Testis (tissue), 3 donors: ENCODE measurements around the gene FBN2. TPM values are rescaled to one million over a fixed set of nuclear protein-coding genes. Genes with fewer than 3 reads are reported as not detected.

Experiments
- DNase-seq: peaks from one replicate; pipeline ENCODE4 v3.0.0-alpha.2; 2019
- H3K27ac ChIP-seq, 2 donors: fragments of 200-600 bp; sonication (generic); one replicate each; pipeline ENCODE4 v1.5.1; 2019
- H3K27me3 ChIP-seq: fragments of 200-600 bp; sonication (generic); one replicate; pipeline ENCODE4 v1.5.1; 2019
- H3K36me3 ChIP-seq: fragments of 200-600 bp; sonication (generic); one replicate; pipeline ENCODE4 v1.5.1; 2017; ENCODE audit warnings: low read depth; ENCODE audit errors: missing control alignments
- H3K4me1 ChIP-seq: fragments of 200-600 bp; sonication (generic); one replicate; pipeline ENCODE4 v1.5.1; 2019
- H3K4me3 ChIP-seq, 2 donors: fragments of 200-600 bp; sonication (generic); one replicate each; pipeline ENCODE4 v1.5.1; 2017 to 2019
- H3K9me3 ChIP-seq: fragments of 200-600 bp; sonication (generic); one replicate; pipeline ENCODE4 v1.5.1; 2017
- POLR2A ChIP-seq: fragments of 450-650 bp; IDR thresholded peaks from one replicate; pipeline ENCODE4 v1.6.1; 2017; ENCODE audit warnings: antibody characterized with exemption, mild to moderate bottlenecking, moderate library complexity
- WGBS, 2 donors: methylation state at CpG; one replicate each; pipeline ENCODE4 v1.1.5; 2018; 5-methylcytosine and 5-hydroxymethylcytosine counted together
- intact Hi-C: fragments of 100-400 bp; cut with DNase I; formaldehyde crosslinking; loops from one replicate; pipeline ENCODE4 v1.15.1; 2023; ENCODE audit warnings: low total_unique reads
- polyA plus RNA-seq: library from polyadenylated mRNA; stranded (reverse); fragments of 350-450 nt; fragmentation: Illumina TruSeq; extraction: RNeasy Lipid Tissue Mini Kit (QIAGEN cat#74804); gene quantifications from one replicate; pipeline ENCODE4 v1.2.3, GENCODE V29; 2014; ENCODE audit warnings: low read depth, low replicate concordance; ENCODE audit not compliant: insufficient read depth
- total RNA-seq, 2 donors: library from RNA; depleted of rRNA; stranded (reverse); fragments of >200 nt; gene quantifications; one replicate each; pipeline ENCODE4 v1.2.3, GENCODE V29; 2016
- TF ChIP-seq, protein P1 (sequence below), 3 experiments: fragments of 450-650 bp in 2 of 3; fragments of 200-600 bp in 1 of 3; sonication (generic) in 1 of 3; IDR thresholded peaks; one replicate each; pipeline ENCODE4 v1.5.1; 2016 to 2019; ENCODE audit warnings: antibody characterized with exemption in 3 of 3, mild to moderate bottlenecking in 2 of 3, moderate library complexity in 1 of 3

FBN2 gene
- total and polyA plus RNA-seq, 3 donors from 2014 or later = 13.8 to 22.4 (median 17.5) TPM

DNA sequence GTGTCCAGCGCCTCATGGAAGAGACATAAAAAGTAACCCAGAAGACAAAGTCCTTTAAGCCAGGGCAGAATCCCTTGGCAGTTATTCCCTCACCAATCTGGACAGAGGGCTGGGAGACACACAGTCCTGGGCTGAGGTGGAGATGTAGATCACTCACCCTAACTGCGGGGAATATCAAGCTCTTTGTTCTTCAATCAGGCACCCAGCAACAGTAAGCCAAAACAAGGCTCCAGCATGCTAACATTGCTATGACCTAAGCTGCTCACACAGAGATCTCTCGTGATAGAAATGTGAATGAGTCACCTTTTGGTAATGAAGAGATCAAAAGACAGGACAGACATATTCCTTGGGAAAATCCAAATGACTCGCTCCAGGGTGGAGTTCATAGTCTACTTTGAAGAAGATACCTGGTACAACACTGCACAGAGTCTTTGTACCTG, 101.3 kb downstream of the FBN2 start:
- DNase-seq = no peak

DNA sequence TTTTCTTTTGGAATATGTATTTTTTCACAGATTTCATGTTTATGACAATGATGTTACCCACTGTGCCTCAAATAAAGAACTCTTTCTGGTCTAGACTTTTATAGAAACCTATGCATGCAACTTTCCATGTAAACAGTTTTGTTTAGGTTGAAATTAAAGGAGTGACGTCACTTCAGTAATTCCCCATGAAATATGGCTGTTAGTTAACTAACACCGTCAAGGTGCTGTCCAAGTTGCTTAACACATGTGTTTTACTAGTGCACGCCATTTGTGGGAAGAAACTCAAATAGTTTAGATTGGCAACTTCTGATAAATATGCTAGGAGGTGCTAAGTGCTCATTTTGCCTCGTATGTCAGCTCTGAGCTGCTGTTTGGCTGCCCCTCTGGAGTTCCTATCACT, 102.2 kb downstream of the FBN2 start:
- intact Hi-C loops = no loop called here

More for the DNA sequence above, 101.3 kb downstream of the FBN2 start:
- Histone ChIP-seq H3K4me1 (no peaks in the 10 kb centered on the region), H3K9me3 (no peaks in the 10 kb centered on the region), H3K36me3 (no peaks in the 10 kb centered on the region), H3K4me3 (no peak overlapping the region), H3K27ac (no peak overlapping the region), H3K27me3 (no peaks in the 10 kb centered on the region)
- intact Hi-C loops = no loop called here
- whole genome bisulfite sequencing, 2 donors = 95 to 97% methylated on average over 4 of the region's 4 CpGs
- TF ChIP-seq, protein P1, sequence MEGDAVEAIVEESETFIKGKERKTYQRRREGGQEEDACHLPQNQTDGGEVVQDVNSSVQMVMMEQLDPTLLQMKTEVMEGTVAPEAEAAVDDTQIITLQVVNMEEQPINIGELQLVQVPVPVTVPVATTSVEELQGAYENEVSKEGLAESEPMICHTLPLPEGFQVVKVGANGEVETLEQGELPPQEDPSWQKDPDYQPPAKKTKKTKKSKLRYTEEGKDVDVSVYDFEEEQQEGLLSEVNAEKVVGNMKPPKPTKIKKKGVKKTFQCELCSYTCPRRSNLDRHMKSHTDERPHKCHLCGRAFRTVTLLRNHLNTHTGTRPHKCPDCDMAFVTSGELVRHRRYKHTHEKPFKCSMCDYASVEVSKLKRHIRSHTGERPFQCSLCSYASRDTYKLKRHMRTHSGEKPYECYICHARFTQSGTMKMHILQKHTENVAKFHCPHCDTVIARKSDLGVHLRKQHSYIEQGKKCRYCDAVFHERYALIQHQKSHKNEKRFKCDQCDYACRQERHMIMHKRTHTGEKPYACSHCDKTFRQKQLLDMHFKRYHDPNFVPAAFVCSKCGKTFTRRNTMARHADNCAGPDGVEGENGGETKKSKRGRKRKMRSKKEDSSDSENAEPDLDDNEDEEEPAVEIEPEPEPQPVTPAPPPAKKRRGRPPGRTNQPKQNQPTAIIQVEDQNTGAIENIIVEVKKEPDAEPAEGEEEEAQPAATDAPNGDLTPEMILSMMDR (IDR thresholded peaks at IDR 0.05) = no peak
- no peak for TF ChIP-seq POLR2A

DNA sequence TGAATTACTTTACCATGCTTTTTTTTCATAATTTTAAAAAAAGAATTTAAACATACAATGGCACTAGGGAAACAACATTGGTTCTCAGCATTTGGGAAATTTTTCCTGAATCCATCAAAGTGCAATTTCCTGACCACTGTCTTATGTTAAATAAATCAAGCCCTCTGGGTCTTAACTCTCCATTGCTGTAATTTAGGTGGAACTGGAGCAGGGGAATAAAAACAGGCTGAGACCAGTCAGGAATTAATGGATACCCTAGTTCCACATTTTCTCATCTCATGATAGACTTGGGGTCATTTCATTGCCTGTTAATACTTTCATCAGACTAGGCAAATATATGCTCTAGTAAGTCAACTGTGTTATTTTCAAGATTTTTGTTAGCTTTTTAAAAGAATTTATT, 103.1 kb downstream of the FBN2 start:
- no peak overlapping the region for H3K4me3 ChIP-seq
- H3K4me1 ChIP-seq = no peaks in the 10 kb centered on the region
- DNase-seq = no peak
- TF ChIP-seq, protein P1 (IDR thresholded peaks at IDR 0.05) = no peak
- no peak for TF ChIP-seq POLR2A
- H3K27me3 ChIP-seq = no peaks in the 10 kb centered on the region
- H3K27ac ChIP-seq = no peak overlapping the region
- H3K9me3 ChIP-seq = no peaks in the 10 kb centered on the region
- H3K36me3 ChIP-seq = no peaks in the 10 kb centered on the region
- intact Hi-C loops = no loop called here

More for the DNA sequence above, 102.2 kb downstream of the FBN2 start:
- H3K36me3 ChIP-seq = no peaks in the 10 kb centered on the region
- H3K9me3 ChIP-seq = no peaks in the 10 kb centered on the region
- no peaks in the 10 kb centered on the region for H3K27me3 ChIP-seq
- no peak for TF ChIP-seq POLR2A
- TF ChIP-seq, protein P1 (IDR thresholded peaks at IDR 0.05) = no peak
- DNase-seq = no peak
- 85 to 92% methylated on average over 4 of the region's 4 CpGs for WGBS, 2 donors
- H3K4me1 ChIP-seq = no peaks in the 10 kb centered on the region
- H3K27ac ChIP-seq = no peak overlapping the region
- no peak overlapping the region for H3K4me3 ChIP-seq

DNA sequence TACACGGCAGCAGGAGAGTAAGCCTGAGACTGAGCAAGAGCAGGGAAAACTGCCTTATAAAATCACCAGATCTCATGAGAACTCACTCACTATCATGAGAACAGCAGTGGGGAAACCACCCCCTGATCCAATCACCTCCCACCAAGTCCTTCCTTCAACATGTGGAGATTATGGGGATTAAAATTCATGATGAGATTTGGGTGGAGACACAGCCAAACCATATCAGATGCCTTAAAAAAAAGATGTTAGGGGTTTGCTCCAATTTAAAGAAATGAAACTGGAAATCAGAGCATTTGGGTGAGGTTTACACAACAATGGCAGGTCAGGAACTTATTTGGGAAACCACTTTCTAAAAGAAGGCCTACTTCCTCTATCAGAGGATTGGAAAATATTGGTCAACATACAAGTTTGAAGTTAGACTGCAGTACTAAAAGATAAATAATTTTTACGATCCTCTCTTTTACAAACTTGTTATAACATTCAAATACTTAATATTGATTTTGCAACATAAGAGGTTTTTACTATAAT, 105.1 kb downstream of the FBN2 start:
- DNase-seq = no peak
- H3K9me3 ChIP-seq = no peaks in the 10 kb centered on the region
- H3K4me1 ChIP-seq = no peaks in the 10 kb centered on the region
- intact Hi-C loops = no loop called here
- TF ChIP-seq, protein P1 (IDR thresholded peaks at IDR 0.05) = no peak
- no peaks in the 10 kb centered on the region for H3K36me3 ChIP-seq
- H3K4me3 ChIP-seq = no peak overlapping the region
- no peak overlapping the region for H3K27ac ChIP-seq
- no peaks in the 10 kb centered on the region for H3K27me3 ChIP-seq
- 93 to 99% methylated on average over 2 of the region's 2 CpGs for WGBS, 2 donors

DNA sequence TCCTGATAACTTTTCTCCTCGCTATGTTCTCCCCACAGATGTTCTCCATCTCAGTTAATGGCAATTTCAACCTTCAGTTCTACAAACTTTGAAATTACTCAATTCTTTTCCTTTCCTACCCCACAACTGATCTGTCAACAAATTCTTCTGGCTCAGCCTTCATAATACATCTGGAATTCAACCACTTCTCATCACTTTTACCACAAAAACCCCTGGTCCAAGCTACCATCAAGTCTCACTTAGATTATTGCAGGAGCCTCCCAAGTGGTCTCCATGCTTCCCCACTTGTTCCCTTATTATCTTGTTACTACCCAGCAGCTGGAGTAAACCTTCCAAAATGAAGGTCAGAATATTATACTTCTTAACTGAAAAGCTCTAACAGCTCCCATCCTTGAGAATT, 110.1 kb downstream of the FBN2 start:
- no peaks in the 10 kb centered on the region for H3K4me1 ChIP-seq
- 89 to 93% methylated on average over 1 of the region's 1 CpG for WGBS, 2 donors
- no peaks in the 10 kb centered on the region for H3K36me3 ChIP-seq
- H3K27ac ChIP-seq = no peak overlapping the region
- no peak for DNase-seq
- intact Hi-C loops = no loop called here
- H3K9me3 ChIP-seq = no peaks in the 10 kb centered on the region
- H3K4me3 ChIP-seq = no peak overlapping the region
- TF ChIP-seq, protein P1 (IDR thresholded peaks at IDR 0.05) = no peak
- TF ChIP-seq POLR2A = no peak
- H3K27me3 ChIP-seq = no peaks in the 10 kb centered on the region
